HEK293 (cell line): ENCODE data around the gene COL9A3.

ENCODE experiments used
- ZNF302 ChIP-seq: fragments of 450-650 bp; formaldehyde crosslinking; IDR thresholded peaks from 2 replicates; pipeline ENCODE4 v1.5.1; 2016; ENCODE audit warnings: missing biosample characterization, missing genetic modification characterization, low read depth
- TF ChIP-seq, protein P1 (sequence below): fragments of 450-650 bp; formaldehyde crosslinking; IDR thresholded peaks from 2 replicates; pipeline ENCODE4 v1.5.1; 2016; ENCODE audit warnings: missing biosample characterization, missing genetic modification characterization
- TF ChIP-seq, protein P2 (sequence below): fragments of 450-650 bp; formaldehyde crosslinking; IDR thresholded peaks from 2 replicates; pipeline ENCODE4 v1.5.1; 2017; ENCODE audit warnings: missing biosample characterization, missing genetic modification characterization
- TF ChIP-seq, protein P3 (sequence below): fragments of 450-650 bp; formaldehyde crosslinking; IDR thresholded peaks from 2 replicates; pipeline ENCODE4 v1.5.1; 2017; ENCODE audit warnings: missing biosample characterization, missing genetic modification characterization

DNA sequence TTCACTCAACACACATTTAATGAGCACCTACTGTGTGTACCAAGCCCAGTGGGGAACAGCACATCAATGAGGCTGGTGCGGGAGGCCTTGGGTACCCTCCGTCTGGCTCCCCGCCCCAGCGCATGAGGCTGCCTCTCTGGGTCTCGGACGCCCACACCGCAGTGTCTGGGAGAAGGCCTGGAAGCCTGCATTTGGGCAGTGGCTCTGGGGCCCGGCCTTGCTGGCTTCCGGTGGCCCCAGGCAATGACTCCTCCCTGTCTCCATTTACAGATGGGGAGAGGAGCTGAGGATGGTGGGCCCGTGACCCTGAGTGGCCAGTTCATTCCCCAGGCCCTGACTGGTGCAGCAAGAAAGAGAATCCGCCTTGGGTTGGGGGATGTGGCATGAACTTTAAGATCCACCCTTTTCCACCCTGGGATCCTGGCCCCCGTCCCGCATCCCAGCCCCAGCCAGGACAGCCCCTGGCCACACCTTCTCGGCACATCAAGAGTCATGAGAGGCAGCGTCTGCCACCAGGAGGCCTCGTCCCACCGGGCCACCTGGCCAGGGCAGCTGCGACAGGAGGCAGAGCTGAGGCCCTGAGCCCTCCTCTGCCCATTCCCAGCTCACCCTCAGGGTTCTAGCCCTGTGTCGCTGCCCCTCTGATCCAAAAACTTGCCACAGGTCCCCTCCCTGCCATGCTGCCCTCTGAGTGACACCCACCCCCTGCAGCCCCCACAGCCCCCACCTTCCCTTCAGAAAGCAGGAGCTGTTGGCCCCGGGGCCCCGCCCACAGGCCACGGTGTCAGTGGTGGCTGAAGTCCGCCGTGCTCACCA lies 38.0 kb upstream of the COL9A3 start:
- TF ChIP-seq, protein P1, sequence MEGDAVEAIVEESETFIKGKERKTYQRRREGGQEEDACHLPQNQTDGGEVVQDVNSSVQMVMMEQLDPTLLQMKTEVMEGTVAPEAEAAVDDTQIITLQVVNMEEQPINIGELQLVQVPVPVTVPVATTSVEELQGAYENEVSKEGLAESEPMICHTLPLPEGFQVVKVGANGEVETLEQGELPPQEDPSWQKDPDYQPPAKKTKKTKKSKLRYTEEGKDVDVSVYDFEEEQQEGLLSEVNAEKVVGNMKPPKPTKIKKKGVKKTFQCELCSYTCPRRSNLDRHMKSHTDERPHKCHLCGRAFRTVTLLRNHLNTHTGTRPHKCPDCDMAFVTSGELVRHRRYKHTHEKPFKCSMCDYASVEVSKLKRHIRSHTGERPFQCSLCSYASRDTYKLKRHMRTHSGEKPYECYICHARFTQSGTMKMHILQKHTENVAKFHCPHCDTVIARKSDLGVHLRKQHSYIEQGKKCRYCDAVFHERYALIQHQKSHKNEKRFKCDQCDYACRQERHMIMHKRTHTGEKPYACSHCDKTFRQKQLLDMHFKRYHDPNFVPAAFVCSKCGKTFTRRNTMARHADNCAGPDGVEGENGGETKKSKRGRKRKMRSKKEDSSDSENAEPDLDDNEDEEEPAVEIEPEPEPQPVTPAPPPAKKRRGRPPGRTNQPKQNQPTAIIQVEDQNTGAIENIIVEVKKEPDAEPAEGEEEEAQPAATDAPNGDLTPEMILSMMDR (tag by site-specific recombination): no peak
- TF ChIP-seq, protein P2, sequence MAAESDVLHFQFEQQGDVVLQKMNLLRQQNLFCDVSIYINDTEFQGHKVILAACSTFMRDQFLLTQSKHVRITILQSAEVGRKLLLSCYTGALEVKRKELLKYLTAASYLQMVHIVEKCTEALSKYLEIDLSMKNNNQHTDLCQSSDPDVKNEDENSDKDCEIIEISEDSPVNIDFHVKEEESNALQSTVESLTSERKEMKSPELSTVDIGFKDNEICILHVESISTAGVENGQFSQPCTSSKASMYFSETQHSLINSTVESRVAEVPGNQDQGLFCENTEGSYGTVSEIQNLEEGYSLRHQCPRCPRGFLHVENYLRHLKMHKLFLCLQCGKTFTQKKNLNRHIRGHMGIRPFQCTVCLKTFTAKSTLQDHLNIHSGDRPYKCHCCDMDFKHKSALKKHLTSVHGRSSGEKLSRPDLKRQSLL (tag by site-specific recombination): no peak
- TF ChIP-seq ZNF302: no peak
- TF ChIP-seq, protein P3, sequence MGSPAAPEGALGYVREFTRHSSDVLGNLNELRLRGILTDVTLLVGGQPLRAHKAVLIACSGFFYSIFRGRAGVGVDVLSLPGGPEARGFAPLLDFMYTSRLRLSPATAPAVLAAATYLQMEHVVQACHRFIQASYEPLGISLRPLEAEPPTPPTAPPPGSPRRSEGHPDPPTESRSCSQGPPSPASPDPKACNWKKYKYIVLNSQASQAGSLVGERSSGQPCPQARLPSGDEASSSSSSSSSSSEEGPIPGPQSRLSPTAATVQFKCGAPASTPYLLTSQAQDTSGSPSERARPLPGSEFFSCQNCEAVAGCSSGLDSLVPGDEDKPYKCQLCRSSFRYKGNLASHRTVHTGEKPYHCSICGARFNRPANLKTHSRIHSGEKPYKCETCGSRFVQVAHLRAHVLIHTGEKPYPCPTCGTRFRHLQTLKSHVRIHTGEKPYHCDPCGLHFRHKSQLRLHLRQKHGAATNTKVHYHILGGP (tag by site-specific recombination): no peak
